GM23248 (cell line): Measurements from ENCODE around the gene HIVEP3.

Experiments used
- EZH2 ChIP-seq: fragments of 200-600 bp; sonication (generic); IDR thresholded peaks from 2 replicates; pipeline ENCODE4 v1.6.1; 2018; ENCODE audit warnings: antibody characterized with exemption, mild to moderate bottlenecking; ENCODE audit not compliant: insufficient read depth, poor library complexity, severe bottlenecking
- EZH2phosphoT487 ChIP-seq: fragments of 200-600 bp; sonication (generic); IDR thresholded peaks from 2 replicates; pipeline ENCODE4 v1.6.1; 2018; ENCODE audit warnings: antibody characterized with exemption, moderate library complexity, mild to moderate bottlenecking, low read depth; ENCODE audit not compliant: insufficient read depth

DNA sequence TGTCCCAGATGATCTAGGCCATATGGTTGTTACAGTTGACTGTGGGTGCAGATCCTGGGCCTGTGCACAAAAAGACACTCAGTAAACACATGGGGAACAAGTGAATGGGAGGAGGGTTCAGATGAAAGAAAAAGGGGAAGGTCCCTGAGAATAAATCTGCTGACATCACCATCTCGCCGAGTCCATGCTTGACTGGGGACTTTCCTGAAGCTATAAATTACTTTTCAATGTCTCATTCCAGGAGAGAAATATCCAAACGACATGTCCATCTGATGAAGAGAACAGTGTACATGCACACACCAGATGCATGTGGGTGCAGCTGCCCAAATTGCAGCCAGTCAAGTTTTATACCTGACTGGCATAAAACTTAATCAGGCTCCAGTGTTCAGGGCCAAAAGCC is 109.0 kb downstream of the HIVEP3 start:
- TF ChIP-seq EZH2 (no peak), EZH2phosphoT487 (no peak)
